Kidney capillary endothelial cell (primary cell): ENCODE results near the gene RGS3.
A peak's percentile ranks its signal among the peaks of the same experiment; 100 is the strongest.

ENCODE experiments used
- DNase-seq: peaks from one replicate; pipeline ENCODE4 v3.0.0-alpha.2; 2018; ENCODE audit warnings: low spot score

Gene RGS3

GRCh38 chr9:113511856-113512761 is 48.6 kb downstream of the RGS3 start:
- DNase-seq: no peak

- DNase-seq: no peak
Measured at GRCh38 chr9:113513111-113513510, 49.6 kb downstream of the RGS3 start.

- DNase-seq: no peak
Measured at GRCh38 chr9:113513536-113513935, 50.0 kb downstream of the RGS3 start.

GRCh38 chr9:113514061-113514460 is 50.5 kb downstream of the RGS3 start:
- no peak for DNase-seq

- no peak for DNase-seq
Measured at GRCh38 chr9:113514748-113515147, 51.2 kb downstream of the RGS3 start.

GRCh38 chr9:113515862-113516261 is 52.3 kb downstream of the RGS3 start:
- no peak for DNase-seq

- DNase-seq: no peak
Measured at GRCh38 chr9:113516840-113517577, 53.5 kb downstream of the RGS3 start.

- DNase-seq: no peak
Measured at GRCh38 chr9:113519426-113520108, 56.0 kb downstream of the RGS3 start.

GRCh38 chr9:113520109-113520642 is 56.6 kb downstream of the RGS3 start:
- DNase-seq: peak; percentile 81

- DNase-seq: no peak
Measured at GRCh38 chr9:113521693-113522255, 58.2 kb downstream of the RGS3 start.

GRCh38 chr9:113522419-113522818 is 58.9 kb downstream of the RGS3 start:
- no peak for DNase-seq

- DNase-seq: no peak
Measured at GRCh38 chr9:113522858-113523257, 59.3 kb downstream of the RGS3 start.

- peak; percentile 79 for DNase-seq
Measured at GRCh38 chr9:113523421-113524141, 60.1 kb downstream of the RGS3 start.

- DNase-seq: no peak
Measured at GRCh38 chr9:113524468-113524867, 60.9 kb downstream of the RGS3 start.

- no peak for DNase-seq
Measured at GRCh38 chr9:113525205-113525604, 61.7 kb downstream of the RGS3 start.

GRCh38 chr9:113525831-113526230 is 62.3 kb downstream of the RGS3 start:
- no peak for DNase-seq

GRCh38 chr9:113526231-113526746 is 62.8 kb downstream of the RGS3 start:
- no peak for DNase-seq

GRCh38 chr9:113526841-113527240 is 63.3 kb downstream of the RGS3 start:
- DNase-seq: no peak

- no peak for DNase-seq
Measured at GRCh38 chr9:113528088-113528487, 64.6 kb downstream of the RGS3 start.

- DNase-seq: no peak
Measured at GRCh38 chr9:113528811-113529210, 65.3 kb downstream of the RGS3 start.
